SK-N-SH treated with all-trans-retinoic acid at 6 μM for 48 hours (cell line): Measurements from ENCODE around the gene LGALS3BP.

Experiments used
- ARNTL ChIP-seq: fragments of 450-650 bp; formaldehyde crosslinking; IDR thresholded peaks from 2 replicates; pipeline ENCODE4 v1.5.0; 2020; ENCODE audit warnings: low read depth, mild to moderate bottlenecking, moderate library complexity, borderline replicate concordance
- BACH2 ChIP-seq: fragments of 250-450 bp; sonication (Bioruptor Pico); IDR thresholded peaks from 2 replicates; pipeline ENCODE4 v1.9.0; 2021; ENCODE audit warnings: mild to moderate bottlenecking, borderline replicate concordance
- CSDC2 ChIP-seq: fragments of 250-450 bp; sonication (Bioruptor Pico); IDR thresholded peaks from 2 replicates; pipeline ENCODE4 v1.5.0; 2020; ENCODE audit warnings: mild to moderate bottlenecking, moderate library complexity
- SNAI2 ChIP-seq: fragments of 250-450 bp; sonication (Bioruptor Pico); IDR thresholded peaks from 2 replicates; pipeline ENCODE4 v1.5.0; 2020; ENCODE audit warnings: mild to moderate bottlenecking, moderate library complexity
- TCF4 ChIP-seq: fragments of 250-450 bp; sonication (Bioruptor Pico); IDR thresholded peaks from 2 replicates; pipeline ENCODE4 v1.8.0; 2021; ENCODE audit warnings: mild to moderate bottlenecking, moderate library complexity, borderline replicate concordance
- ZFP3 ChIP-seq: fragments of 250-450 bp; sonication (Bioruptor Pico); IDR thresholded peaks from 2 replicates; pipeline ENCODE4 v1.5.0; 2020; ENCODE audit warnings: mild to moderate bottlenecking, moderate library complexity
- ZFP30 ChIP-seq: fragments of 450-650 bp; formaldehyde crosslinking; IDR thresholded peaks from 2 replicates; pipeline ENCODE4 v1.5.0; 2022; ENCODE audit warnings: mild to moderate bottlenecking, moderate library complexity
- ZNF8 ChIP-seq: fragments of 450-650 bp; formaldehyde crosslinking; IDR thresholded peaks from 2 replicates; pipeline ENCODE4 v1.5.0; 2020; ENCODE audit warnings: mild to moderate bottlenecking, moderate library complexity
- TF ChIP-seq, protein P1 (sequence below): fragments of 250-450 bp; sonication (Bioruptor Pico); IDR thresholded peaks from 2 replicates; pipeline ENCODE4 v1.8.0; 2020; ENCODE audit warnings: mild to moderate bottlenecking, moderate library complexity, borderline replicate concordance

DNA sequence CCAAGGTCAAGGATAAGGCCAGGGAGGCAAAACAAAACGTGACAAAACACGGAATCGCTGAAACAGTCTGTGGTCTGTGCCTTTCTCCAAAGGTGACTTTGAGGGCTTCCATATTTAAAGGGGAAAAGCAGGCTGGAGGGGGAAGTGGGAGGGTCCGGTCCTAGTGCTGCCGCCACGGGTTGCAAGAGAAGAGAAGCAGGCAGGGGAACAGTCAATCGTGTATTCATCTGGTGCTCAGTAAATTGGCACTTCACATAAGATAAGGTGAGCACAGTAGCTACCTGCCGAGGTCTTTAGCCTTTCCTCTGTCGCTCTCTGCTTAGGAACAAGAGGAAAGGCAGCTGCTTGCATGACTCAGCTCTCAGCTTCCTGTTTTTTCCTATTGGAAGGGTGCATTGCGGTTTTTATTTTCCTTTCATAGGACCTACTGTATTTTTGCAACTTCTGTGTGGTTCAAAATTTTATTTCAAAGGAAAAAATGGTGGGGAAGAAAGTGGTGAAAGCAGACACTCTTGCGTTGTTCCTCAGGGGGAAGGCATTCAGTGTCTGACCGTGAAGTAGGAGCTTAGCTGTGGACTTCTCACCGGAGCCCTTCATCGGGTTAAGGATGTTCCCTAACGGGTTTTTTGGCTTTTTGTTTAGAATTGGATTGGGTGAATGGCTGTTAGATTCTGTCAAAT is 7.1 kb upstream of the LGALS3BP start:
- TF ChIP-seq ZFP3 = no peak
- TF ChIP-seq CSDC2 (CRISPR knock-in tag) = no peak
- no peak for TF ChIP-seq SNAI2 (CRISPR knock-in tag)
- TF ChIP-seq ARNTL = no peak
- TF ChIP-seq ZNF8 (CRISPR knock-in tag) = no peak
- TF ChIP-seq, protein P1, sequence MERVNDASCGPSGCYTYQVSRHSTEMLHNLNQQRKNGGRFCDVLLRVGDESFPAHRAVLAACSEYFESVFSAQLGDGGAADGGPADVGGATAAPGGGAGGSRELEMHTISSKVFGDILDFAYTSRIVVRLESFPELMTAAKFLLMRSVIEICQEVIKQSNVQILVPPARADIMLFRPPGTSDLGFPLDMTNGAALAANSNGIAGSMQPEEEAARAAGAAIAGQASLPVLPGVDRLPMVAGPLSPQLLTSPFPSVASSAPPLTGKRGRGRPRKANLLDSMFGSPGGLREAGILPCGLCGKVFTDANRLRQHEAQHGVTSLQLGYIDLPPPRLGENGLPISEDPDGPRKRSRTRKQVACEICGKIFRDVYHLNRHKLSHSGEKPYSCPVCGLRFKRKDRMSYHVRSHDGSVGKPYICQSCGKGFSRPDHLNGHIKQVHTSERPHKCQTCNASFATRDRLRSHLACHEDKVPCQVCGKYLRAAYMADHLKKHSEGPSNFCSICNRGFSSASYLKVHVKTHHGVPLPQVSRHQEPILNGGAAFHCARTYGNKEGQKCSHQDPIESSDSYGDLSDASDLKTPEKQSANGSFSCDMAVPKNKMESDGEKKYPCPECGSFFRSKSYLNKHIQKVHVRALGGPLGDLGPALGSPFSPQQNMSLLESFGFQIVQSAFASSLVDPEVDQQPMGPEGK (CRISPR knock-in tag) = no peak
- no peak for TF ChIP-seq BACH2 (CRISPR knock-in tag)
- TF ChIP-seq TCF4 (CRISPR knock-in tag) = no peak
- TF ChIP-seq ZFP30 (CRISPR knock-in tag) = no peak
